MV-4-11 (cell line): Measurements from ENCODE around the gene FDX1.

Source experiments
- DNase-seq: peaks from one replicate; lab custom pipeline; 2025; lab: John Stamatoyannopoulos, UW

The FDX1 gene

GRCh38 chr11:110509472-110509871 lies 79.7 kb downstream of the FDX1 start:
- no peak for DNase-seq

GRCh38 chr11:110512026-110512425 lies 82.3 kb downstream of the FDX1 start:
- DNase-seq: no peak

DNA sequence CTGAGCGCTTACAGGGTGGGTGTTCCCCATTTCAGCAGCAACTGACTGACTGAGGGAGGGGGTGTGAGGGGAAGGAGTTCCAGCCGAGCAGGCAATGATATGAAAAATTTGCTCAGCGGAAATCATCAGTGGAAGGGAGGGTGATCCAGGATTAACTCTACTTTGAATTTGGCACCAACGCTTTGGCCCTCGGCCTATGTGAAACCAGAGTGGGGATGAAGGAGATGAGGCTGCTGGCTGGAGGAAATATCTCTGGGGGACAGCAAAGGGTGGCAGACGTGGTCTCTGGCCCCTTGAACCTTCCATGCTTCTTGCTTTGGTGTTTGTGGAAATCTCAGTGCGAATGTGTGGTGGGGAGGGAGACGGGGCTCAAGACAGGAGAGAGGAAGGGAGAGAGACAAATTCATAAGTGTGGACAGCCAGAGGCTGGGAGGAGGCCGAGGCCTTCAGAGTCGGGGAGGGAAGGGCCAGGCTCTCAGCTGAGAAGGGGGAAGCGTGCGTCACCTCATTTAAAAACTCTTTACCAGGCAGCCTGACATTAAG lies 83.6 kb downstream of the FDX1 start:
- DNase-seq: no peak

DNA sequence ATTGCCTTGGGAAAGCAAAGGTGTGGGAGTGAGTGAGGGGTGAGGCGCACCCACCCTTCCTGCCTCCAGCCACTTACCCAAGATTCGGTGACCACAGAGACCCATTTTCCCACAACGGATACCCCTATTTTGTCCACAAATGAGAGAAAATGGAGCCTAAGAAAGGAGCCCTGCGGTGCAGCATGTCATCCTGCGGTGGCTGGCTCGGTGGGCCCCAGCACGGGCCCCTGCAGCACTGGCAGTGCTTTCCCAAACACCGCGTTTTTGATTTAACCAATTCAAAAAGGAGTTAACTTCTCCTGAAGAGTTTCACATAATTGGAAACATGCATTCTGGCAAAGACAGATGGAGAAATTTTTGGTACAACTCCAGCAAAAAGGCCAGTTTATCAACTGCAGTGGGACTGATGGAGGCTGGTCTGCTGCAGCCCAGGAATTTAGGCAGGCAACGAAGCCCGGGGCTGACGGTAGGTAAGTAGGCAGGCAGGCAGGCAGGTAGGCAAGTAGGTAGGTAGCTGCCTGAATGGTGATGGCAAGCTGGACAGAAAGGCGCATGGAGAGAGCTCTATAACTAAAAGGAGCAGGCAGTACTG lies 84.2 kb downstream of the FDX1 start:
- DNase-seq: no peak
